HL-60 (cell line): ENCODE data around the gene HLA-C.
"Not testable (repeated sequence)": the region's sequence is repeated elsewhere in the genome, so short reads cannot be mapped to it uniquely, and the experiment has no call there.

Source experiments
- DNase-seq, 2 experiments: peaks; one replicate each; pipeline ENCODE4 v3.0.0-alpha.2; 2010 to 2020; ENCODE audit warnings: low read depth in 1 of 2, low spot score in 1 of 2
- H3K27ac ChIP-seq: fragments of 250-450 bp; sonication (Bioruptor Pico); replicated peaks from 2 replicates; pipeline ENCODE4 v1.5.1; 2020; ENCODE audit warnings: mild to moderate bottlenecking, moderate library complexity
- H3K27me3 ChIP-seq: fragments of 250-450 bp; sonication (Bioruptor Pico); 2 replicates; pipeline ENCODE4 v1.5.1; 2021; ENCODE audit warnings: mild to moderate bottlenecking, moderate library complexity; ENCODE audit not compliant: insufficient read depth, poor library complexity, severe bottlenecking
- H3K4me3 ChIP-seq: replicated peaks from 2 replicates; pipeline ENCODE4 v1.5.1; 2011; ENCODE audit warnings: mild to moderate bottlenecking, control low read depth, low read length; ENCODE audit not compliant: insufficient read depth
- CTCF ChIP-seq: IDR thresholded peaks from one replicate; pipeline ENCODE4 v1.5.1; 2011; ENCODE audit warnings: low read length, control low read depth, inconsistent platforms; ENCODE audit not compliant: insufficient read depth
- GABPA ChIP-seq: IDR thresholded peaks from 2 replicates; pipeline ENCODE4 v1.6.1; 2012; ENCODE audit warnings: low read depth
- POLR2AphosphoS5 ChIP-seq: IDR thresholded peaks from 2 replicates; pipeline ENCODE4 v1.6.1; 2012; ENCODE audit warnings: low read depth
- SPI1 ChIP-seq: IDR thresholded peaks from 2 replicates; pipeline ENCODE4 v1.6.1; 2012; ENCODE audit warnings: low read depth, mild to moderate bottlenecking, borderline replicate concordance
- TF ChIP-seq, protein P1 (sequence below): IDR thresholded peaks from 2 replicates; pipeline ENCODE4 v1.6.1; 2012; ENCODE audit warnings: low read depth; ENCODE audit not compliant: insufficient replicate concordance

HLA-C gene

DNA sequence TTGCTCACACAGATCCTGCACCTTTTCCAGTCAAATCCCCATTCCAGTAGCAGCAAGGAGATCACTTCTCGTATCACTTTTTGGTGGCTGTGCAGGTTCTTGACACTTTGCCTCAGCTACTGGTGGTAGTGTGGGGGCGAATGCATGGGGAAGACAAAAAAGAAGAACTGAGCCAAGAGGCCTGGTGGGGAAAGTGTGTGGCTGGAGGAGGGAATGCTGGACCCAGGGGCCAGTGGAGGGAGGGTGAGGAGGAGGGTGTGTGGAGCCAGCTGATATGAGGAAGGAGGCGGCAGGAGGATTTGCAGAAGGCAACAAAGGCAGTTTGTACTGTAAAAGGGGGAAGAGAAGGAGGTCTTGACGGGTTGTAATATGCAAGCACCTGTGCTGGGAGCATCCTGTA, 15.7 kb upstream of the HLA-C start:
- H3K27me3 ChIP-seq = no peaks in the 10 kb centered on the region
- no peak overlapping the region for H3K4me3 ChIP-seq
- DNase-seq = peak in 1 of 2 experiments; percentile 50

GRCh38 chr6:31285982-31286381, 14.1 kb upstream of the HLA-C start:
- H3K4me3 ChIP-seq = no peak overlapping the region
- no peaks in the 10 kb centered on the region for H3K27me3 ChIP-seq
- no peak for DNase-seq
- TF ChIP-seq, protein P1, sequence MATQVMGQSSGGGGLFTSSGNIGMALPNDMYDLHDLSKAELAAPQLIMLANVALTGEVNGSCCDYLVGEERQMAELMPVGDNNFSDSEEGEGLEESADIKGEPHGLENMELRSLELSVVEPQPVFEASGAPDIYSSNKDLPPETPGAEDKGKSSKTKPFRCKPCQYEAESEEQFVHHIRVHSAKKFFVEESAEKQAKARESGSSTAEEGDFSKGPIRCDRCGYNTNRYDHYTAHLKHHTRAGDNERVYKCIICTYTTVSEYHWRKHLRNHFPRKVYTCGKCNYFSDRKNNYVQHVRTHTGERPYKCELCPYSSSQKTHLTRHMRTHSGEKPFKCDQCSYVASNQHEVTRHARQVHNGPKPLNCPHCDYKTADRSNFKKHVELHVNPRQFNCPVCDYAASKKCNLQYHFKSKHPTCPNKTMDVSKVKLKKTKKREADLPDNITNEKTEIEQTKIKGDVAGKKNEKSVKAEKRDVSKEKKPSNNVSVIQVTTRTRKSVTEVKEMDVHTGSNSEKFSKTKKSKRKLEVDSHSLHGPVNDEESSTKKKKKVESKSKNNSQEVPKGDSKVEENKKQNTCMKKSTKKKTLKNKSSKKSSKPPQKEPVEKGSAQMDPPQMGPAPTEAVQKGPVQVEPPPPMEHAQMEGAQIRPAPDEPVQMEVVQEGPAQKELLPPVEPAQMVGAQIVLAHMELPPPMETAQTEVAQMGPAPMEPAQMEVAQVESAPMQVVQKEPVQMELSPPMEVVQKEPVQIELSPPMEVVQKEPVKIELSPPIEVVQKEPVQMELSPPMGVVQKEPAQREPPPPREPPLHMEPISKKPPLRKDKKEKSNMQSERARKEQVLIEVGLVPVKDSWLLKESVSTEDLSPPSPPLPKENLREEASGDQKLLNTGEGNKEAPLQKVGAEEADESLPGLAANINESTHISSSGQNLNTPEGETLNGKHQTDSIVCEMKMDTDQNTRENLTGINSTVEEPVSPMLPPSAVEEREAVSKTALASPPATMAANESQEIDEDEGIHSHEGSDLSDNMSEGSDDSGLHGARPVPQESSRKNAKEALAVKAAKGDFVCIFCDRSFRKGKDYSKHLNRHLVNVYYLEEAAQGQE = no peak
- TF ChIP-seq POLR2AphosphoS5 (no peak), SPI1 (no peak)
- no peak overlapping the region for H3K27ac ChIP-seq

More for the DNA sequence above, 15.7 kb upstream of the HLA-C start:
- no peak for TF ChIP-seq CTCF
- peak; percentile 19; the same call in 1 of the 2 replicates for TF ChIP-seq POLR2AphosphoS5
- peak; percentile 32; the same call in 1 of the 2 replicates for TF ChIP-seq SPI1
- no peak for TF ChIP-seq GABPA
- TF ChIP-seq, protein P1 = no peak
- no peak overlapping the region for H3K27ac ChIP-seq

DNA sequence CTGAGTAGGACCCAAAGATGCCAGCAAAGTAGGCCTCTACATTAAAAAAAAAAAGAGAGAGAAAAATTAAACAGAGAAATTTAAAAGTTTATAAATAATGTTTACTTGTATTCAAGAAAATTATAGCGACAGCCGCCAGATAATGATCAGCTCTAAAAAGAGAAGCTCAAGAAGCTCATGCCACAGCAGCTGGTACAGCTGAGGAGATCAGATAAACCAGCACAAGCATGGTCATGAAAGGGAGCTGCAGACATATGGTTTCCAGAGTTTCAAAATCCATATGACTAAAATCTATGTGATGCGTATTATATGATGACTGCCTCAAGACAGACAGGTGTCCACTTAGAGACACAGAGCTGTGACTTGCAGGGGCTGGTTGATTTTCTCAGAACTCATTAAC, 13.6 kb upstream of the HLA-C start:
- Histone ChIP-seq H3K27ac (no peak overlapping the region), H3K27me3 (no peaks in the 10 kb centered on the region), H3K4me3 (no peak overlapping the region)
- peak in 1 of 2 experiments; percentile 58 for DNase-seq
- TF ChIP-seq, protein P1 = no peak
- peak; percentile 47; the same call in 1 of the 2 replicates for TF ChIP-seq POLR2AphosphoS5

GRCh38 chr6:31279647-31280046, 7.8 kb upstream of the HLA-C start:
- H3K27ac ChIP-seq, H3K4me3 ChIP-seq, H3K27me3 ChIP-seq, DNase-seq: not testable (repeated sequence)
